ENCODE measurements around the gene MGAT4A.

Gene MGAT4A

GRCh38 chr2:98731041-98731893 is at the start of gene MGAT4A:
Gene MGAT4A, minus strand, starts transcription at chr2:98731132. Its CDS starts 4,800 bp downstream, at chr2:98726332.
- no peaks in the 10 kb centered on the region for H3K79me2 ChIP-seq (ENCODE audit: insufficient read depth, low read length)
- peak within 1 kb of the TSS; percentile 97; the same call in 1 of the 2 replicates for H2AFZ ChIP-seq (ENCODE audit: low read length)
- no peak for TF ChIP-seq CTCF (IDR thresholded peaks at IDR 0.05; ENCODE audit: low read length)
- TF ChIP-seq EZH2 (IDR thresholded peaks at IDR 0.05; ENCODE audit: borderline replicate concordance, low read length), result no peak
- no peaks in the 10 kb centered on the region for H4K20me1 ChIP-seq (ENCODE audit: insufficient read depth, low read length)
- H3K36me3 ChIP-seq (ENCODE audit: insufficient read depth, low read length), result no peaks in the 10 kb centered on the region; the same call in 1 of the 2 replicates
- H3K4me3 ChIP-seq (ENCODE audit: low read depth, low read length, poor library complexity, severe bottlenecking), result peak within 1 kb of the TSS; percentile 68
- peak within 1 kb of the TSS; percentile 68 for H3K9ac ChIP-seq (ENCODE audit: low read length)
- H3K4me1 ChIP-seq (ENCODE audit: insufficient read depth, low read length, severe bottlenecking), result peaks cover 15% of the 10 kb centered on the region
- no peak within 1 kb of the TSS for H3K27ac ChIP-seq (ENCODE audit: low read depth, low read length, poor library complexity, severe bottlenecking)
- H3K9me2 ChIP-seq (ENCODE audit: low read depth, low read length), result no peaks in the 10 kb centered on the region
- peaks cover 12% of the 10 kb centered on the region for H3K27me3 ChIP-seq (ENCODE audit: insufficient read depth, low read length)
- no peaks in the 10 kb centered on the region for H3K9me3 ChIP-seq (ENCODE audit: low read length)
- no peaks in the 10 kb centered on the region for H3F3A ChIP-seq (ENCODE audit: insufficient read depth, low read length)
- H3K4me2 ChIP-seq (ENCODE audit: low read length), result peak within 1 kb of the TSS; percentile 75

GRCh38 chr2:98778741-98779483 is 48.0 kb upstream of the MGAT4A start:
- Histone ChIP-seq H3K9me2 (ENCODE audit: low read depth, low read length) (no peaks in the 10 kb centered on the region), H3K36me3 (ENCODE audit: insufficient read depth, low read length) (no peaks in the 10 kb centered on the region), H3K27me3 (ENCODE audit: insufficient read depth, low read length) (no peaks in the 10 kb centered on the region; the same call in 1 of the 2 replicates), H4K20me1 (ENCODE audit: insufficient read depth, low read length) (no peaks in the 10 kb centered on the region), H3K79me2 (ENCODE audit: insufficient read depth, low read length) (no peaks in the 10 kb centered on the region), H3K4me2 (ENCODE audit: low read length) (no peak overlapping the region), H3K9me3 (ENCODE audit: low read length) (peaks cover 3% of the 10 kb centered on the region; the same call in 1 of the 2 replicates), H3K9ac (ENCODE audit: low read length) (no peak overlapping the region), H3F3A (ENCODE audit: insufficient read depth, low read length) (no peaks in the 10 kb centered on the region), H3K27ac (ENCODE audit: low read depth, low read length, poor library complexity, severe bottlenecking) (no peak overlapping the region), H2AFZ (ENCODE audit: low read length) (no peak overlapping the region), H3K4me3 (ENCODE audit: low read depth, low read length, poor library complexity, severe bottlenecking) (no peak overlapping the region), H3K4me1 (ENCODE audit: insufficient read depth, low read length, severe bottlenecking) (no peaks in the 10 kb centered on the region)
- TF ChIP-seq EZH2 (IDR thresholded peaks at IDR 0.05; ENCODE audit: borderline replicate concordance, low read length) (no peak), CTCF (IDR thresholded peaks at IDR 0.05; ENCODE audit: low read length) (no peak)

- no peaks in the 10 kb centered on the region for H3K9me2 ChIP-seq (ENCODE audit: low read depth, low read length)
- H3K9me3 ChIP-seq (ENCODE audit: low read length), result peaks cover 3% of the 10 kb centered on the region; the same call in 1 of the 2 replicates
- no peaks in the 10 kb centered on the region for H3F3A ChIP-seq (ENCODE audit: insufficient read depth, low read length)
- no peak overlapping the region for H3K4me2 ChIP-seq (ENCODE audit: low read length)
- no peaks in the 10 kb centered on the region for H4K20me1 ChIP-seq (ENCODE audit: insufficient read depth, low read length)
- no peaks in the 10 kb centered on the region for H3K36me3 ChIP-seq (ENCODE audit: insufficient read depth, low read length)
- no peak overlapping the region for H2AFZ ChIP-seq (ENCODE audit: low read length)
- H3K4me3 ChIP-seq (ENCODE audit: low read depth, low read length, poor library complexity, severe bottlenecking), result no peak overlapping the region
- no peaks in the 10 kb centered on the region for H3K79me2 ChIP-seq (ENCODE audit: insufficient read depth, low read length)
- no peaks in the 10 kb centered on the region; the same call in 1 of the 2 replicates for H3K27me3 ChIP-seq (ENCODE audit: insufficient read depth, low read length)
- H3K9ac ChIP-seq (ENCODE audit: low read length), result no peak overlapping the region
- no peak for TF ChIP-seq CTCF (IDR thresholded peaks at IDR 0.05; ENCODE audit: low read length)
- TF ChIP-seq EZH2 (IDR thresholded peaks at IDR 0.05; ENCODE audit: borderline replicate concordance, low read length), result no peak
- H3K4me1 ChIP-seq (ENCODE audit: insufficient read depth, low read length, severe bottlenecking), result no peaks in the 10 kb centered on the region
- no peak overlapping the region for H3K27ac ChIP-seq (ENCODE audit: low read depth, low read length, poor library complexity, severe bottlenecking)
These were observed 47.2 kb upstream of the MGAT4A start for GRCh38 chr2:98778151-98778550.
